Cardiac muscle cell (in vitro differentiated cells and primary cell): Measurements from ENCODE around the gene IHH. TPM values are rescaled to one million over a fixed set of nuclear protein-coding genes. Genes with fewer than 3 reads are reported as not detected.

Source experiments
- DNase-seq, 2 donors: peaks; one replicate each; pipeline versions ENCODE4 v3.0.0 to v3.0.0-alpha.2; 2010 to 2017; ENCODE audit warnings: low read depth in 1 of 2, low spot score in 1 of 2
- H3K27ac ChIP-seq: fragments of 200-600 bp; sonication (generic); 2 replicates; pipeline ENCODE4 v1.5.1; 2016
- H3K27me3 ChIP-seq: fragments of 200-600 bp; sonication (generic); 2 replicates; pipeline ENCODE4 v1.6.0; 2016; ENCODE audit warnings: control low read depth
- H3K36me3 ChIP-seq: fragments of 200-600 bp; sonication (generic); 2 replicates; pipeline ENCODE4 v1.5.1; 2016; ENCODE audit warnings: control low read depth
- H3K4me1 ChIP-seq: fragments of 200-600 bp; sonication (generic); 2 replicates; pipeline ENCODE4 v1.8.1; 2017; ENCODE audit warnings: low read depth, mild to moderate bottlenecking, mixed run types
- H3K4me3 ChIP-seq: fragments of 200-600 bp; sonication (generic); 2 replicates; pipeline ENCODE4 v1.5.1; 2016; ENCODE audit warnings: mild to moderate bottlenecking
- H3K9me3 ChIP-seq: fragments of 200-600 bp; sonication (generic); 2 replicates; pipeline ENCODE4 v1.5.1; 2017; ENCODE audit warnings: low read depth, mild to moderate bottlenecking, control low read depth
- polyA plus RNA-seq: library from polyadenylated mRNA; unstranded; fragments of >200 nt; fragmentation: Nextera tagmentation; extraction: Ambion mirVana; gene quantifications from 2 replicates; pipeline ENCODE4 v1.2.1, GENCODE V29; 2016
- total RNA-seq: library from RNA; depleted of rRNA; stranded (reverse); fragments of >200 nt; gene quantifications from 2 replicates; pipeline ENCODE4 v1.2.3, GENCODE V29; 2016
- TF ChIP-seq, protein P1 (sequence below): IDR thresholded peaks from 2 replicates; pipeline ENCODE4 v1.5.1; 2012; ENCODE audit warnings: low read depth, mild to moderate bottlenecking, low read length

The IHH gene
- total and polyA plus RNA-seq, 2 experiments from 2014 or later = not detected

- Histone ChIP-seq H3K27ac (no peak overlapping the region), H3K36me3 (no peaks in the 10 kb centered on the region), H3K27me3 (peaks cover 99% of the 10 kb centered on the region), H3K9me3 (no peaks in the 10 kb centered on the region), H3K4me3 (no peak overlapping the region), H3K4me1 (peaks cover 4% of the 10 kb centered on the region)
- TF ChIP-seq, protein P1, sequence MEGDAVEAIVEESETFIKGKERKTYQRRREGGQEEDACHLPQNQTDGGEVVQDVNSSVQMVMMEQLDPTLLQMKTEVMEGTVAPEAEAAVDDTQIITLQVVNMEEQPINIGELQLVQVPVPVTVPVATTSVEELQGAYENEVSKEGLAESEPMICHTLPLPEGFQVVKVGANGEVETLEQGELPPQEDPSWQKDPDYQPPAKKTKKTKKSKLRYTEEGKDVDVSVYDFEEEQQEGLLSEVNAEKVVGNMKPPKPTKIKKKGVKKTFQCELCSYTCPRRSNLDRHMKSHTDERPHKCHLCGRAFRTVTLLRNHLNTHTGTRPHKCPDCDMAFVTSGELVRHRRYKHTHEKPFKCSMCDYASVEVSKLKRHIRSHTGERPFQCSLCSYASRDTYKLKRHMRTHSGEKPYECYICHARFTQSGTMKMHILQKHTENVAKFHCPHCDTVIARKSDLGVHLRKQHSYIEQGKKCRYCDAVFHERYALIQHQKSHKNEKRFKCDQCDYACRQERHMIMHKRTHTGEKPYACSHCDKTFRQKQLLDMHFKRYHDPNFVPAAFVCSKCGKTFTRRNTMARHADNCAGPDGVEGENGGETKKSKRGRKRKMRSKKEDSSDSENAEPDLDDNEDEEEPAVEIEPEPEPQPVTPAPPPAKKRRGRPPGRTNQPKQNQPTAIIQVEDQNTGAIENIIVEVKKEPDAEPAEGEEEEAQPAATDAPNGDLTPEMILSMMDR = no peak
- no peak for DNase-seq
Measured at GRCh38 chr2:219056896-219057708, 3.6 kb downstream of the IHH start.

GRCh38 chr2:219056176-219056895, 4.4 kb downstream of the IHH start:
- TF ChIP-seq, protein P1 = no peak
- Histone ChIP-seq H3K27me3 (peaks cover 99% of the 10 kb centered on the region), H3K4me1 (peaks cover 4% of the 10 kb centered on the region), H3K27ac (no peak overlapping the region), H3K9me3 (no peaks in the 10 kb centered on the region), H3K4me3 (no peak overlapping the region), H3K36me3 (no peaks in the 10 kb centered on the region)
- no peak for DNase-seq

- H3K4me1 ChIP-seq = peaks cover 4% of the 10 kb centered on the region
- no peaks in the 10 kb centered on the region for H3K36me3 ChIP-seq
- no peak overlapping the region for H3K27ac ChIP-seq
- H3K27me3 ChIP-seq = peaks cover 99% of the 10 kb centered on the region
- no peak overlapping the region for H3K4me3 ChIP-seq
- TF ChIP-seq, protein P1 = no peak
- H3K9me3 ChIP-seq = no peaks in the 10 kb centered on the region
- DNase-seq = no peak
Measured at GRCh38 chr2:219054956-219055903, 5.5 kb downstream of the IHH start.

GRCh38 chr2:219049282-219049681, 11.4 kb downstream of the IHH start:
- DNase-seq = no peak
- Histone ChIP-seq H3K9me3 (no peaks in the 10 kb centered on the region), H3K27ac (no peak overlapping the region), H3K27me3 (peaks cover 80% of the 10 kb centered on the region), H3K4me3 (no peak overlapping the region), H3K36me3 (no peaks in the 10 kb centered on the region), H3K4me1 (no peaks in the 10 kb centered on the region)
- TF ChIP-seq, protein P1 = no peak

- H3K27me3 ChIP-seq = peaks cover 79% of the 10 kb centered on the region
- H3K9me3 ChIP-seq = no peaks in the 10 kb centered on the region
- no peaks in the 10 kb centered on the region for H3K36me3 ChIP-seq
- TF ChIP-seq, protein P1 = no peak
- no peak overlapping the region for H3K27ac ChIP-seq
- DNase-seq = peak; percentile 64 to 82
- no peak overlapping the region for H3K4me3 ChIP-seq
- no peaks in the 10 kb centered on the region for H3K4me1 ChIP-seq
Measured at GRCh38 chr2:219045937-219046550, 14.7 kb downstream of the IHH start.
